ENCODE measurements around the gene SLC36A3.
"Not testable (repeated sequence)": the region's sequence is repeated elsewhere in the genome, so short reads cannot be mapped to it uniquely, and the experiment has no call there.

The SLC36A3 gene

GRCh38 chr5:151258816-151259215 is 44.8 kb downstream of the SLC36A3 start:
- DNase-seq (ENCODE audit: low spot score) = no peak

GRCh38 chr5:151258201-151258611 is 45.4 kb downstream of the SLC36A3 start:
- DNase-seq (ENCODE audit: low spot score) = no peak

GRCh38 chr5:151257731-151258181 is 45.8 kb downstream of the SLC36A3 start:
- no peak for DNase-seq (ENCODE audit: low spot score)

GRCh38 chr5:151255621-151256286 is 47.8 kb downstream of the SLC36A3 start:
- DNase-seq (ENCODE audit: low spot score) = no peak

- DNase-seq (ENCODE audit: low spot score) = not testable (repeated sequence)
Measured at GRCh38 chr5:151254990-151255389, 48.6 kb downstream of the SLC36A3 start.

GRCh38 chr5:151254556-151254955 is 49.0 kb downstream of the SLC36A3 start:
- no peak for DNase-seq (ENCODE audit: low spot score)

- DNase-seq (ENCODE audit: low spot score) = no peak
Measured at GRCh38 chr5:151253605-151253950, 50.0 kb downstream of the SLC36A3 start.

- peak; percentile 99 for DNase-seq (ENCODE audit: low spot score)
Measured at GRCh38 chr5:151252762-151253604, 50.6 kb downstream of the SLC36A3 start, which contains the start of gene GM2A. Gene GM2A, plus strand, starts transcription at chr5:151253185. Its CDS starts 32 bp downstream, at chr5:151253217.

- no peak for DNase-seq (ENCODE audit: low spot score)
Measured at GRCh38 chr5:151251621-151252020, 51.9 kb downstream of the SLC36A3 start.

GRCh38 chr5:151251001-151251551 is 52.5 kb downstream of the SLC36A3 start:
- peak; percentile 59 for DNase-seq (ENCODE audit: low spot score)

- no peak for DNase-seq (ENCODE audit: low spot score)
Measured at GRCh38 chr5:151250346-151251000, 53.1 kb downstream of the SLC36A3 start.

- DNase-seq (ENCODE audit: low spot score) = no peak
Measured at GRCh38 chr5:151249281-151249680, 54.3 kb downstream of the SLC36A3 start.

GRCh38 chr5:151248651-151249050 is 54.9 kb downstream of the SLC36A3 start:
- no peak for DNase-seq (ENCODE audit: low spot score)

GRCh38 chr5:151245680-151246219 is 57.8 kb downstream of the SLC36A3 start:
- no peak for DNase-seq (ENCODE audit: low spot score)

- no peak for DNase-seq (ENCODE audit: low spot score)
Measured at GRCh38 chr5:151244206-151244605, 59.4 kb downstream of the SLC36A3 start.

GRCh38 chr5:151243564-151243963 is 60.0 kb downstream of the SLC36A3 start:
- no peak for DNase-seq (ENCODE audit: low spot score)

- DNase-seq (ENCODE audit: low spot score) = no peak
Measured at GRCh38 chr5:151243127-151243526, 60.4 kb downstream of the SLC36A3 start.

- no peak for DNase-seq (ENCODE audit: low spot score)
Measured at GRCh38 chr5:151240924-151241635, 62.5 kb downstream of the SLC36A3 start.

- DNase-seq (ENCODE audit: low spot score) = not testable (repeated sequence)
Measured at GRCh38 chr5:151240268-151240835, 63.2 kb downstream of the SLC36A3 start.

GRCh38 chr5:151239237-151239861 is 64.2 kb downstream of the SLC36A3 start:
- DNase-seq (ENCODE audit: low spot score) = peak; percentile 67

GRCh38 chr5:151238303-151238741 is 65.2 kb downstream of the SLC36A3 start:
- DNase-seq (ENCODE audit: low spot score) = no peak

Measured in CD4-positive, alpha-beta T cell treated with Interleukin-2 at 100 ng/mL for 4 hours (primary cell).